SK-N-SH treated with all-trans-retinoic acid at 6 μM for 48 hours (cell line): ENCODE results near the gene PDE1C.

Source experiments
- ZC3H10 ChIP-seq: fragments of 250-450 bp; sonication (Bioruptor Pico); IDR thresholded peaks from 2 replicates; pipeline ENCODE4 v1.5.1; 2021; ENCODE audit warnings: mild to moderate bottlenecking, moderate library complexity
- ZFP3 ChIP-seq: fragments of 250-450 bp; sonication (Bioruptor Pico); IDR thresholded peaks from 2 replicates; pipeline ENCODE4 v1.5.0; 2020; ENCODE audit warnings: mild to moderate bottlenecking, moderate library complexity
- TF ChIP-seq, protein P1 (sequence below): fragments of 250-450 bp; sonication (Bioruptor Pico); IDR thresholded peaks from 2 replicates; pipeline ENCODE4 v1.5.1; 2020; ENCODE audit warnings: low read depth, mild to moderate bottlenecking, moderate library complexity

DNA sequence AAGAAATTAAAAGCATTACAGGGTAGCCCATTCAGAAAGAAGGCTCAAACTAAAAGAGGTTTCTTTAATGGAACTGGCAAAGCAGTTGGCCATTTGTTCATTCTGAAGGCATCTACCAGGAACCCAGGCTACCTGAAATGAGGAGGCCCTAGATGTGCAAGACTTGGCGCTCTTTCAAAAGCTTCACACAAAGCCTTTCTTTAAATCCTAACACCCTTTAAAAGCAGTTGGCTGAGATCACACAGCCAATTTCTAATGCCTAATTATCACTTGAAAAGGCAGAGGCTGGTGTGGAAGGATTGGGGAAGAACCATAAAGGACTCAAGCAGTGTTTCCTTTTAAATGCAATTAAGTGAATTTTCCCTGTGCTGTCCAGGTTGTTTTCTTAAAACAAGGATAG lies 360.0 kb downstream of the PDE1C start:
- no peak for TF ChIP-seq ZFP3
- TF ChIP-seq, protein P1, sequence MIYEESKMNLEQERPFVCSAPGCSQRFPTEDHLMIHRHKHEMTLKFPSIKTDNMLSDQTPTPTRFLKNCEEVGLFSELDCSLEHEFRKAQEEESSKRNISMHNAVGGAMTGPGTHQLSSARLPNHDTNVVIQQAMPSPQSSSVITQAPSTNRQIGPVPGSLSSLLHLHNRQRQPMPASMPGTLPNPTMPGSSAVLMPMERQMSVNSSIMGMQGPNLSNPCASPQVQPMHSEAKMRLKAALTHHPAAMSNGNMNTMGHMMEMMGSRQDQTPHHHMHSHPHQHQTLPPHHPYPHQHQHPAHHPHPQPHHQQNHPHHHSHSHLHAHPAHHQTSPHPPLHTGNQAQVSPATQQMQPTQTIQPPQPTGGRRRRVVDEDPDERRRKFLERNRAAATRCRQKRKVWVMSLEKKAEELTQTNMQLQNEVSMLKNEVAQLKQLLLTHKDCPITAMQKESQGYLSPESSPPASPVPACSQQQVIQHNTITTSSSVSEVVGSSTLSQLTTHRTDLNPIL = no peak
- TF ChIP-seq ZC3H10 (CRISPR knock-in tag) = no peak
